GM20431 (cell line): ENCODE data around the gene KCTD15.
"Not testable (repeated sequence)": the region's sequence is repeated elsewhere in the genome, so short reads cannot be mapped to it uniquely, and the experiment has no call there.

Experiments
- in situ Hi-C: fragments of 300-500 bp; cut with MseI, MboI; formaldehyde crosslinking; loops from one replicate; pipeline ENCODE4 v1.15.0; 2020; ENCODE audit warnings: low sequenced_read_pairs; ENCODE audit not compliant: unreplicated experiment

Gene KCTD15

DNA sequence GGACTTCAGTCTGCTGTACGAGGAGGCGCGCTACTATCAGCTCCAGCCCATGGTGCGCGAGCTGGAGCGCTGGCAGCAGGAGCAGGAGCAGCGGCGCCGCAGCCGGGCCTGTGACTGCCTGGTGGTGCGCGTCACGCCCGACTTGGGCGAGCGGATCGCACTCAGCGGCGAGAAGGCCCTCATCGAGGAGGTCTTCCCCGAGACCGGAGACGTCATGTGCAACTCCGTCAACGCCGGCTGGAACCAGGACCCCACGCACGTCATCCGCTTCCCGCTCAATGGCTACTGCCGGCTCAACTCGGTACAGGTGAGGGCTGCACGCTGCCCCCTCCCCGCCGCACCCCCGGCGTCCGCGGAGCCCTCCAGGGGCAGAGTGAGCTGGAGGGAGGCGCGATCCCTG, 14.6 kb downstream of the KCTD15 start:
- in situ Hi-C loops: no loop called here

- in situ Hi-C loops: no loop called here
These were observed 15.2 kb downstream of the KCTD15 start for GRCh38 chr19:33811736-33812387.

- in situ Hi-C loops: no loop called here
These were observed 16.0 kb downstream of the KCTD15 start for GRCh38 chr19:33812388-33813330.

- in situ Hi-C loops: no loop called here
These were observed 16.9 kb downstream of the KCTD15 start for GRCh38 chr19:33813391-33814101.

DNA sequence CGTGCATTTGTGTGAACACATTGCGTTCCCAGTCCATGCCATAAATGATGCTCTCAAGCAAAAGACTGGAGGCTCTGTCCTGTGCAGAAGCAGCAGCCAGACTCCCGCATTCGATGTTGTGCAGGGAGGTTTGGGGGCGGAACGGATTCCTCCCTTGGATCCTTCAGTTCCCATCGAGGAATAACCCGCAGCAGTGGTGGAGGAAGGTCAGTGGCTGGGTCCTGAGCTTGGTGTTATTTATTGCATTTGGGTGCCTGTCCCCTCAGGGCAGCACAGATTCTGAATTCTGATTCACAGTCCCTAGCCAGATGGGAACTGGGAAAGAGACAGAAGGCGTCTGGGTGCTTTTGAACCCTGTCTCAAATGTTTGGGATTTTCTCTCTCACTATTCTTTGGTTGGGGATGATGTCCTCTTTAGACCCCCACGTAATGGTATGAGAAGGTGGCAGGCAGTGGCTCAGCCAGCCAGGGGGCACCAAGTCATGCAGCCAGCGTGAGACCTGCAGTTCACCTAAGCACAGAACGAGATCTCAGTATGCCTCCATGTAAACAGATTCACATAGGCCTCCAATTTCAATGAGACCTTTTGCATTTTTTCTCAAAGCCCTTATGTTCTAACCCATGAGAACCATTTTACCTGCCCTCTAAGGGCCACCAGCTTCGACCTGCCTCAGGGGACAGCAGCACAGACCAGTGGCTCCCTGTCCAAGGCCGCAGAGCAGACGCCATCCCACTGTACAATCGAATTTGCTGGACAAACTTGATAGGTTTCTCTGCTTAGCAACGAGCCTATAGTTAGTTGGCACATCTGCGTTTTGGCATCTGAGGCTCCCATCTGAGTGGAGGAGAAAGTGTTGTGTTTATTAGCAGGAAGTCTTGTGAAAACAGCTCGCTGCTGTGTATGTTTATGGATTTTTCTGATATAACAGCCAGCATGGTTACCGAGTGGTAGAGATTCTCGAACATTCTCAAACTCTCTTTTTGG, 17.8 kb downstream of the KCTD15 start:
- in situ Hi-C loops: no loop called here

- in situ Hi-C loops: no loop called here
These were observed 19.0 kb downstream of the KCTD15 start for GRCh38 chr19:33815380-33816340.

DNA sequence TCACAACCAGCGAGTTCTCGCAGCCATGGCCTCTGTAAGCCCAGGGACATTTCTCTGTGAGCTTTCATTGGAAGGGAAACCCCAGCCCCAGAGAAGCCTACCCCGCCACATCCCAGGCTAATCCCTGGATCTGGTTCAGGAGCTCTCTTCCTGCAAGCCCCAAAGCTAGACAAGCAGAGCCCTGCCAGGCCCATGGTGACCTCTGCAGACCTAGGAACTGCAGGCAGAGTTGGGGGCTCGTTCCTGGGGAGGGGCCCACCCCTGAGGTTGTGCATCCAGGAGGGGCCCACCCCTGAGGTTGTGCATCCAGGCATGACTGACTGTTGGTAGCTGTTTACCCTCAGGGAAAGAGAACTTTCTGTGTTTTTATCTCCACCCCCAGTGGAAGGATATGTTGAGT, 21.7 kb downstream of the KCTD15 start:
- in situ Hi-C loops: no loop called here

- in situ Hi-C loops: not testable (repeated sequence)
These were observed 22.4 kb downstream of the KCTD15 start for GRCh38 chr19:33819078-33819477.

DNA sequence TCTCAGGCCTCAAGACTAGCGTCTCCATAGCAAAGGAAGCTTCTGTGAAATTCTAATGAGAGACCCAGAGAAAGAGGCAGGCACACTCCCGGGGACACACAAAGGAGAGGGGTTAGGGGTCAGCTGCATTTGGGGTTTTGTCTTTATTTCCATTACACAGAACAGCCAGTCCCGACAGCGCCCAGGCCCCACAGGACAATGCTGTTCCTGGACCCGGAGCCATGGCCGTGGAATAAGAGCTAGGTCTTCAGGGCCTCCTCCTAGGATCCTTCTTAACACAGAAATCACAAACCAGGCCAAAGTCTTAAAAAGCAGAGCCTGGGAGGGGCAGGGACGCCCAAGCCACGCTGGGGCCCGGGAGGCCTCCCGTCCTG, 22.8 kb downstream of the KCTD15 start:
- in situ Hi-C loops: no loop called here

DNA sequence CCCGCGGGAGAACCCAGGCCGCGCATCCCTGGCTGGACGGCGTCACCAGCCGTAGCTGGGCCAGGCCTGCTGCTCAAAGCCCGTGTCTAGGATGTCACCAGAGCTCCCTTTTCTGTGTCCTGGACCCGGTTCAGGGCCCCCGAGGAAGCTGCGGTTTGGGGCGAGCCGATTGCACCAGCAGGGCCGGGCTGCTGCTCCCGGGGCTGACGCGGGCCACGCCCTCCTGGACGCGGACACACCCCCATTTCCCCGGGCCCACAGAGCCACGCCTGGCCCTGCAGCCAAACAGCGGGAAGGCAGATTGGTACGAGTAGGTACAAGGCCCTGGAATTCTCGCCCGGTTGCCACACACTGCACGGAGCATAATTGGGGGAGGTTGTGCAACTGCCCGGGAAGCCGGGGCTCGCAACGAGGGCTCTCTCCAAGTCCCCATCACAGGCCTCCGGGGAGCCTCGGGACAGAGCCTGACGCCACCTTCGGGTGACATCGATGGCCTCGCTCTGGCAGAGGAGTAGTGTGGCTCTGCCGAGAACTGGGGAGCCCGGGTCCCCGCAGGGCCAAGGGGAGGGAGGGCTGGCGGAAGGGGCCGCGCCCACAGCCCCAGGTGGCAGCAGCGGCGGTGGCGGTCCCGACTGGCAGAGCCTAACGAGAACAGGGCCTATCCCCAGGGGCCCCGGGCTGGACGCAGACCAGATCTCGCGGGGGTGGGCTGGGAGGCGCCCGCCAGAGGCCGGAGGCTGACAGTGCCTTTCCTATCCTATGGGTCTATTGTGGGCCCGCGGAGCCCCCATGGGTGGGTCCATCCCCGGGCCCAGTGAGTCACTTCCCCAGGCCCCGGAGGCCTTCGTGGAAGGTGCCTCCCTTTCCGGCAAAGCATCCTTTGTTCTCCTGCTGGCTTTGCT, 23.5 kb downstream of the KCTD15 start:
- in situ Hi-C loops: no loop called here

DNA sequence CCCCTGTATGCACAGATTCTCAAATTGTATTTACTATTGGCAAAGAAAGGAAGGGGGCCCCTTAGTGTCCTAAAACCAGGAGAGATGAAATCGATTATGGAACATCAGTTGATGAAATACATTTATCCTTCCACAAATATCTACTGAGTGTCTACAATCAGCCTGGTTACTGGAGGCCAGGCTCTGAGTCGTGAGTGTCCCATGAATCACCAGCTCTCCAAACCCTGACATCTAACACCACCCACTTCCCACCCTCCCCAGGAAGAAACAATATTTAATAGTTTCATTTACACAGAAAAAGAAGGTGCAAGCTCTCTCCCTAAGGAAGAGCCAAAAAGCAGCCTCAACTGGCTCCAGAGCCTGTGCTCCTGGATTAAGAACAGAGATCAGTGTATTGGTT, 25.2 kb downstream of the KCTD15 start:
- in situ Hi-C loops: no loop called here

DNA sequence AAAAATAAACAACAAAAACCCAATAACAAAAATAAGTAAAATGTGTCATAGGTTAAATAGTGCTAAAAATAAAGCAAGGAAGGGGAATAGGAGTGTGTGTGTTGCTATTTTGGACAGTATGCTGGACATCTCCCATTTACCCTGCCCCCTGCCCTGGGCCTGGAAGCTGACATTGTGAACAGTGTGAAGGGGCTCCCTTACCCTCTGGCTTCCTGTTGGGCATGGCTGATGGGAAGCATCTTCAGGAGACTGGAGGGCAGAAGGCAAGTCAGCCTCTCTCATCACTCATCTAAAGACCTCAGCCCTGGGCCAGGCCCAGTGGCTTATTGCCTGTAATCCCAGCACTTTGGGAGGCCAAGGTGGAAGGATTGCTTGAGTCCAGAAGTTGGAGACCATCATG, 26.7 kb downstream of the KCTD15 start:
- in situ Hi-C loops: no loop called here

DNA sequence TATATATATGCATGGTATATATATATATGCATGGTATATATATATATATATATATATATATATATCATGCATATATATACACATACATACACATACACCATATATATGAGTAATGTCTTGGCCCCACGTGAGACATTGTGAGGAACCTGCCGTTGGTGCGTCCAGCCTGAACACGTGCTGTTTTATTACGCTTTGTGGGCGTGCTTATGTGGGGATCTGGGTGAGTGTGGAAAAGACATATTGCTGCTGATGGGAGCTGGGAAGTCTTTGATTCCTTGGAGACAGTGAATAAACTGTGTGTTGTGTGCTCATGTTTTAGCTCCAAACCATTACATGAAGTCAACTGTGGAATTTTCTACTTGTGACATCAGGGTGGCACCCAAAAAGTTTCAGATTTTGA, 28.9 kb downstream of the KCTD15 start:
- in situ Hi-C loops: no loop called here

GRCh38 chr19:33826521-33826920, 29.9 kb downstream of the KCTD15 start:
- in situ Hi-C loops: no loop called here

DNA sequence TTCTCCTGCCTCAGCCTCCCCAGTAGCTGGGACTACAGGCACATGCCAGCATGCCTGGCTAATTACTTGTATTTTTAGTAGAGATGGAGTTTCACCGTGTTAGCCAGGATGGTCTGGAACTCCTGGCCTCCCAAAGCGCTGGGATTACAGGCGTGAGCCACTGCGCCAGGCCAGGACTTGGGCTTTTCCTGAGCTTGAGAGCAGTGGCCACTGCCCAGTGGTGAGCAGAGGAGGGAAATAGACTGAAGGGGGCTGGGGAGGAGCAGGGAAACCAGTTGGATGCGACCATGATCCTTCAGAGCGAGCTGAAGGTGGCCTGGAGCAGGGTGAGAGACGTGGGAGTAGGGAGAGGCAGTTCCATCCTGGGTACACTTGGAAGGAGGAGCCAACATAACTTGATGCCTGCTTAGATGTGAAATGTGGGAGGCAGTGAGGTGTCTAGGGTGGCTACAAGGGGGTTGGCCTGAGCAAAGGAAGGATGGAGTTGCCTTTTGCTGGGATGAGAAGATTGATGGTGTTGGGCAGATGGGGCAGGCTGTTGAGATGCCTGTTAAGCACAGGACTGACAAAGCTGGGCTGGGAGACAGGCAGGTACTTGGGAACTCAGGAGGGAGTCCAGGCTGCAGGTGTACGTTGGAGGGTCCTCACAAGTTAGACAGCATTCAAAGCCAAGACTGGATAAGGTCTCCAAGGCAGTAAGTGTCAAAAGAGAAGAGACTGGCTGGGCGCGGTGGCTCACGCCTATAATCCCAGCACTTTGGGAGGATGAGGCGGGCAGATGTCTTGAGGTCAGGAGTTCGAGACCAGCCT, 31.8 kb downstream of the KCTD15 start:
- in situ Hi-C loops: no loop called here

DNA sequence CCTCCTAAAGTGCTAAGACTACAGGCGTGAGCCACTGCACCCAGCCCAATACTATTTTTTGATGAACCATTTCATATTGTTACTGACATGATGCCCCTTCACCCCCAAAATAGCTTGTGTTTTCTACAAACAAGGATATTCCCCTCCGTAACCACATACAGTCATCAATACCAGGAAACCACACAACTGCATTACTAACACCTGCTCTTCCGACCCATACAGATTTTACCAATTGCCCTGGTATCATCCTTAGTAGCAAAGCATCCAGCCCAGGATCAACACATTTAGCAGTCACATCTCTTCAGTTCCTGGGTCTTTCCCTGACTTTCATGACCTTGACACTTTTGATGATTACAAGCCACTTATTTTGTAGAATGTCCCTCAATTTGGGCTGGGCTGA, 33.6 kb downstream of the KCTD15 start:
- in situ Hi-C loops: no loop called here

GRCh38 chr19:33831825-33832224, 35.2 kb downstream of the KCTD15 start:
- in situ Hi-C loops: no loop called here
